Psoas muscle (tissue), 8 donors: Measurements from ENCODE around the gene AQP6. TPM values are rescaled to one million over a fixed set of nuclear protein-coding genes. Genes with fewer than 3 reads are reported as not detected.

Experiments
- ATAC-seq, 4 donors: fragments of 200-7000 bp; cut with Tn5 transposase; one replicate each; pipeline ENCODE4 v1.9.1; 2020; ENCODE audit warnings: moderate library complexity in 3 of 4, mild to moderate bottlenecking in 2 of 4
- DNase-seq, 2 donors: peaks; one replicate each; pipeline ENCODE4 v3.0.0-alpha.2; 2020
- H3K27ac ChIP-seq: fragments of 200-600 bp; one replicate; pipeline ENCODE4 v1.8.0; 2022
- H3K27me3 ChIP-seq, 3 donors: fragments of 200-600 bp in 1 of 3; one replicate each; pipeline versions ENCODE4 v1.6.1 to v1.8.0; 2013 to 2022; ENCODE audit warnings: low read length in 2 of 3, mild to moderate bottlenecking in 2 of 3, moderate library complexity in 1 of 3; ENCODE audit not compliant: insufficient read depth in 3 of 3
- H3K36me3 ChIP-seq, 2 donors: fragments of 200-600 bp in 1 of 2; one replicate each; pipeline versions ENCODE4 v1.6.1 to v1.8.0; 2013 to 2022; ENCODE audit warnings: low read depth in 1 of 2, mild to moderate bottlenecking in 1 of 2, moderate library complexity in 1 of 2; ENCODE audit not compliant: insufficient read depth in 1 of 2
- H3K4me1 ChIP-seq: fragments of 200-600 bp; one replicate; pipeline ENCODE4 v1.8.0; 2022
- H3K4me3 ChIP-seq: fragments of 200-600 bp; one replicate; pipeline ENCODE4 v1.8.0; 2022; ENCODE audit warnings: mild to moderate bottlenecking
- H3K9me3 ChIP-seq: fragments of 200-600 bp; one replicate; pipeline ENCODE4 v1.8.0; 2022
- WGBS, 3 donors: extraction: QIAGEN DNeasy Blood & Tissue Kit; methylation state at CpG; one replicate each; pipeline versions ENCODE4 v1.1.6 to v1.1.7; 2013; 5-methylcytosine and 5-hydroxymethylcytosine counted together
- intact Hi-C, 2 donors: fragments of 100-400 bp; cut with DNase I; formaldehyde crosslinking; loops; one replicate each; pipeline versions ENCODE4 v1.11.0 to v1.14.2; 2022
- polyA plus RNA-seq, 3 donors: library from polyadenylated mRNA; stranded (reverse); fragments of 200-250 nt; gene quantifications; one replicate each; pipeline ENCODE4 v1.2.3, GENCODE V29; 2013
- total RNA-seq, 4 donors: library from RNA; stranded (reverse); fragmentation: NEBNext Ultra II Directional in 2 of 4; extraction: Animal tissue kit (Norgen Biotek cat#: 25700) in 2 of 4; gene quantifications; one replicate each; pipeline versions ENCODE4 v1.2.1 to v1.2.4, GENCODE V29; 2021 to 2023
- TF ChIP-seq, protein P1 (sequence below): fragments of 200-600 bp; IDR thresholded peaks from one replicate; pipeline ENCODE4 v1.8.0; 2022; ENCODE audit warnings: antibody characterized with exemption
- donor health status: healthy with polysubstance abuse.
- donor health status: DM: no; HTN: no; CAD: no; lungs with moderate emphysema.
- donor health status: Bipolar disorder and iron deficiency.
- donor health status: healthy.
- donor health status: DM: yes; HTN: yes; CAD: no.
- donor health status: DM: no; HTN: no; CAD: no.
- donor health status: DM: no; HTN: no; CAD: no.
- donor health status: DM: yes; HTN: yes; CAD: no.

Gene AQP6
- total and polyA plus RNA-seq, 7 donors = 0.04 TPM; not detected in 6

DNA sequence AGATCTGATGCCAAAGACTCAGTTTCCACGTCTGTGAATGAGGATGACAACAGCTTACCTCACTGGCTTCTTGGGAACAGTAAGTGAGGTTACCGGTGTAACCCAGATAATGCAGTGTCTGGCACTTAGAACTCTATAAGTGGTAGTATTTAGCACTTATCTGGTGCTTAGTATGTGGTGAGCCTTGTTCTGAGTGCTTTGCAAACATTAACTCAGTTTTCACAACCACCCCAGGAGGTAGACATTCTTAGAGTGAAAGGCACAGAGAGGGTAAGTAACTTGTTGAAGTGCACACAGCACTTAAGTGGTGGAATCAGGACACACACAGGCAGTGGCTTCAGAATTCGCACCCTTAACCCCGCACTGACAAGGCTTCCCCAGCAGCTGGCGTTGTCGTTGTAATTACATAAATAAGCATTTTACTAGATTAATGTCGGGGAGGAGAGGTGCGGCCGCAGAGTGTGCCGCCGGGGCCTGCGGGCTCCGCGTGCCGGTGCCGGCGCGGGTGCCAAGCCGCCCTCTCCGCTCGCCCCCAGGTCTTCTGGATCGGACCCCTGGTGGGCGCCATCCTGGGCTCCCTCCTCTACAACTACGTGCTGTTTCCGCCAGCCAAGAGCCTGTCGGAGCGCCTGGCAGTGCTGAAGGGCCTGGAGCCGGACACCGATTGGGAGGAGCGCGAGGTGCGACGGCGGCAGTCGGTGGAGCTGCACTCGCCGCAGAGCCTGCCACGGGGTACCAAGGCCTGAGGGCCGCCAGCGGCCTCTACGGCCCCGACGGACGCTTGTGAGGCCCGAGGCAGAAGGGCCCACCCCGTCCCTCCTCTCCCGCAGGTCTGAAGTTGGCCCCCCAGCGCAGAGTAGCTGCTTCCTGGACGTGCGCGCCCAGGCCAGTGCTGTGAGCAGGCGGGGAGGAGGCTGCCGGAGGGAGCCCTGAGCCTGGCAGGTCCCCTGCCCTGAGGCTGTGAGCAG lies 17.6 kb upstream of the AQP6 start:
- H3K36me3 ChIP-seq = no peaks in the 10 kb centered on the region
- intact Hi-C loops = no loop called here
- DNase-seq = no peak

DNA sequence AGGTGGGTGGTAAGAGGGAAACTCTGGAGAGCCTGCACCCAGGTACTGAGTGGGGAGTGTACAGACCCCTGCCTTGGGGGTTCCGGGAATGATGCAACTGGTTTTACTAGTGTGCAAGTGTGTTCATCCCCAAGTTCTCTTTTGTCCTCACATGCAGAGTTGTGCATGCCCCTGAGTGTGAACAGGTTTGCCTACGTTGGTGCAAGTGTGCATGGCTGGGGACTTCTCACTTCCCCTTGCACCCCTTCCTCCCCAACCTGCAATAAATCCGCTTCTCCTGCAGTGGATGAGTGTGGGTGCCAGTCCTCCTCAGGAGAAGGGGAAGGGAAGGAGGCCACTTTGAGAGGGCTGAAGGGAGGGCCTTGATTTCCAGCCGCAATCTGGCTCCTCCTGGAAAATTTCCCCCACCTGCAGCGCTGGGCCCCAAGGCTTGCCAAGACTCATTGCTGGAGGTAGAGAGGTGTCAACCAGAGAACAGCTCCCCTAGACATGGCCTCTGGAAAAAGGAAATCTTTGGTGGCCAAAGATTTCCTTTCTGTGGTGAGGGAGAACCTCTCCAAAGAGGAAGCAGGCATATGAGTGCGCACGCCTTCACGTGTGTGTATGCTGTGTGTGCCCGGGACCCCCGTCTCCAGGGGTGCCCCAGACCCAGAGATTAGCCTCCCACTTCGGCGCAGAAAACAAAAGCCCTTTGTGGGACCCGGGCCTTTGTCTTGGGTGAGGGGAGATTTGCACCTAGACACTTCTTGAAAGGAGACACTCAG lies 16.7 kb upstream of the AQP6 start:
- Histone ChIP-seq H3K36me3 (no peaks in the 10 kb centered on the region), H3K4me1 (no peaks in the 10 kb centered on the region), H3K4me3 (no peak overlapping the region), H3K9me3 (no peaks in the 10 kb centered on the region), H3K27ac (no peak overlapping the region), H3K27me3 (peaks cover 0 to 58% (median 25%) of the 10 kb centered on the region in 3 donors)
- DNase-seq = no peak
- intact Hi-C loops = no loop called here
- no peak for ATAC-seq
- 71 to 80% (median 75%) methylated on average over 13 of the region's 13 CpGs for WGBS, 3 donors
- TF ChIP-seq, protein P1, sequence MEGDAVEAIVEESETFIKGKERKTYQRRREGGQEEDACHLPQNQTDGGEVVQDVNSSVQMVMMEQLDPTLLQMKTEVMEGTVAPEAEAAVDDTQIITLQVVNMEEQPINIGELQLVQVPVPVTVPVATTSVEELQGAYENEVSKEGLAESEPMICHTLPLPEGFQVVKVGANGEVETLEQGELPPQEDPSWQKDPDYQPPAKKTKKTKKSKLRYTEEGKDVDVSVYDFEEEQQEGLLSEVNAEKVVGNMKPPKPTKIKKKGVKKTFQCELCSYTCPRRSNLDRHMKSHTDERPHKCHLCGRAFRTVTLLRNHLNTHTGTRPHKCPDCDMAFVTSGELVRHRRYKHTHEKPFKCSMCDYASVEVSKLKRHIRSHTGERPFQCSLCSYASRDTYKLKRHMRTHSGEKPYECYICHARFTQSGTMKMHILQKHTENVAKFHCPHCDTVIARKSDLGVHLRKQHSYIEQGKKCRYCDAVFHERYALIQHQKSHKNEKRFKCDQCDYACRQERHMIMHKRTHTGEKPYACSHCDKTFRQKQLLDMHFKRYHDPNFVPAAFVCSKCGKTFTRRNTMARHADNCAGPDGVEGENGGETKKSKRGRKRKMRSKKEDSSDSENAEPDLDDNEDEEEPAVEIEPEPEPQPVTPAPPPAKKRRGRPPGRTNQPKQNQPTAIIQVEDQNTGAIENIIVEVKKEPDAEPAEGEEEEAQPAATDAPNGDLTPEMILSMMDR = no peak

More for the DNA sequence above, 17.6 kb upstream of the AQP6 start:
- Histone ChIP-seq H3K27ac (no peak overlapping the region), H3K4me3 (no peak overlapping the region), H3K9me3 (no peaks in the 10 kb centered on the region), H3K27me3 (peaks cover 0 to 49% (median 20%) of the 10 kb centered on the region in 3 donors), H3K4me1 (no peaks in the 10 kb centered on the region)
- no peak for ATAC-seq
- WGBS, 3 donors = 42 to 51% (median 51%) methylated on average over 50 to 53 of the region's 53 CpGs
- TF ChIP-seq, protein P1 = no peak

DNA sequence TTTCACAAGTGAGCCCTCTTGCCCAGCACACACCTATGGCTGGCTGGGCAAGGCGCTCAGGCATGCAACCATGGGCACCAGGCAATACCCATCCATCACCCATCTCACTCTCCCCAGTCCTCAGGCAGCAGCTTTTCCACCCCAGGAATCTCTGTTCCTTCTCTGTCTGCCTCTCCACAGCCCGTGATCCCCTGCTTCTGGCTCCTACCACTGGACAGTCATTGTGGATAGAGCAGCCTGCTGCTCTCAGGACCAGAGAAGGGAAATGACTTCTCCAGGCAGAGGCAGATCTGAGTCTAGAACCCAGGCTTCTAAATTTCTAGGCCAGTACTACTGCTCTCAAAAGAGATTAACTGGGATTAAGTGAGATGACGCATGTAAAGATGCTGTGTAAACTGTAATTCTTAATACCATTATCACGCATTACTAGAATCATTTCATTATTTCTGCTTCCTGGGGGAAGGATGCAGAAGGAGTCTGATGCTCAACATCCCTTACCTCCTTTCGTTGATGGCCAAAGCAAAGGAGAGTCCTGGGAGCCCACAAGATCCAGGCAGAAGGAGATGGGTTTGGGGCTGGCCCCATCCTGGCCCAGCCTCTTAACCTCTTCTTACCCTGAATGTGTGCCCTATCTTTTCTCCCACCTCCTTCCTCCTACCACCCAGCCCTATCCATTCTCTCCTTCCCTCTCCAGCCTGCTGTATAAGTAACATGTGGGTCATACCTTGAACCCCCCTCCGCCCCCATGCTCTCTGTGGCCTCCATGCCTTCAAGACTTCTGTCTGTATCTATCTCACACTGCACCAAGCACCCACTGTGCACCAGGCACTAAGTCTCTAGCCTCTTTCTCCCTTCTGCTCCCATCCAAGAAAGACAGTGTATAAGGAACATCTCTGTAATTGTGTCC lies 15.8 kb upstream of the AQP6 start:
- Histone ChIP-seq H3K27me3 (peaks cover 0 to 64% (median 32%) of the 10 kb centered on the region in 3 donors), H3K4me1 (no peaks in the 10 kb centered on the region), H3K4me3 (no peak overlapping the region), H3K36me3 (no peaks in the 10 kb centered on the region), H3K9me3 (no peaks in the 10 kb centered on the region), H3K27ac (no peak overlapping the region)
- TF ChIP-seq, protein P1 = no peak
- 91 to 94% (median 93%) methylated on average over 6 of the region's 6 CpGs for WGBS, 3 donors
- DNase-seq (no peak), ATAC-seq (no peak)
- intact Hi-C loops = no loop called here

DNA sequence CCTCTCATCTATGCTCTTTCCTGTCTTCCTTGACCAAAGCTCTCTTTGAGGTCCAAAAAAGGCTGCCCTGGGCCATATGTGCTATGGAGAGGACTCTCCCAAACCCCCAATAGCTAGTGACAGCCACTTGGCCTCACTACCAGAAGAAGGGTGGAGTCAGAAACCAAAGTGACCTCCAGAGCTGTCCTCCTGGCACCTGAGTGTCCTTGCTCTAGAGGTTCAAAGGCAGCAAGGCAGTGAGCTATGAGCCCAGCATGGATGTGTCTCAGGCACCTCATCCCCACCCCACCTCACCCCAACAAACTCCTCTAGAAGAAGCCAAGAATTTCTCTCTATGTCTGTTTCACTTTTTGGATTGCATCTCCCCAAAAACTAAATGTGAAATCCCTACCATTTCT lies 15.2 kb upstream of the AQP6 start:
- H3K9me3 ChIP-seq = no peaks in the 10 kb centered on the region
- ATAC-seq (no peak), DNase-seq (no peak)
- peaks cover 0 to 71% (median 35%) of the 10 kb centered on the region in 3 donors for H3K27me3 ChIP-seq
- H3K27ac ChIP-seq = no peak overlapping the region
- intact Hi-C loops = no loop called here
- no peaks in the 10 kb centered on the region for H3K4me1 ChIP-seq
- TF ChIP-seq, protein P1 = no peak
- no peak overlapping the region for H3K4me3 ChIP-seq
- H3K36me3 ChIP-seq = no peaks in the 10 kb centered on the region
